Urinary bladder (tissue), 4 donors: ENCODE results near the gene MYLK. TPM values are rescaled to one million over a fixed set of nuclear protein-coding genes. Genes with fewer than 3 reads are reported as not detected.

ENCODE experiments used
- DNase-seq: peaks from one replicate; pipeline ENCODE4 v3.0.0-alpha.2; 2015; ENCODE audit errors: extremely low spot score
- H3K27ac ChIP-seq: one replicate; pipeline ENCODE4 v1.5.1; 2013; ENCODE audit warnings: low read depth, mild to moderate bottlenecking, moderate library complexity
- H3K36me3 ChIP-seq: one replicate; pipeline ENCODE4 v1.6.1; 2013; ENCODE audit warnings: mild to moderate bottlenecking, moderate library complexity; ENCODE audit not compliant: insufficient read depth
- H3K4me1 ChIP-seq: one replicate; pipeline ENCODE4 v1.6.1; 2013; ENCODE audit warnings: mild to moderate bottlenecking, moderate library complexity; ENCODE audit not compliant: insufficient read depth
- H3K4me3 ChIP-seq: one replicate; pipeline ENCODE4 v1.5.1; 2013; ENCODE audit warnings: low read depth, low read length
- WGBS: extraction: QIAGEN DNeasy Blood & Tissue Kit; methylation state at CpG from one replicate; pipeline ENCODE4 v1.1.7; 2013; 5-methylcytosine and 5-hydroxymethylcytosine counted together
- polyA plus RNA-seq: library from polyadenylated mRNA; stranded (reverse); fragments of 200-250 nt; gene quantifications from one replicate; pipeline ENCODE4 v1.2.3, GENCODE V29; 2013
- total RNA-seq: library from RNA; depleted of rRNA; stranded (reverse); fragments of >200 nt; gene quantifications from one replicate; pipeline ENCODE4 v1.2.3, GENCODE V29; 2014
- donor health status: healthy with polysubstance abuse.
- donor health status: healthy.

The MYLK gene
- total and polyA plus RNA-seq, 2 donors, result 1,524 to 1,651 TPM

DNA sequence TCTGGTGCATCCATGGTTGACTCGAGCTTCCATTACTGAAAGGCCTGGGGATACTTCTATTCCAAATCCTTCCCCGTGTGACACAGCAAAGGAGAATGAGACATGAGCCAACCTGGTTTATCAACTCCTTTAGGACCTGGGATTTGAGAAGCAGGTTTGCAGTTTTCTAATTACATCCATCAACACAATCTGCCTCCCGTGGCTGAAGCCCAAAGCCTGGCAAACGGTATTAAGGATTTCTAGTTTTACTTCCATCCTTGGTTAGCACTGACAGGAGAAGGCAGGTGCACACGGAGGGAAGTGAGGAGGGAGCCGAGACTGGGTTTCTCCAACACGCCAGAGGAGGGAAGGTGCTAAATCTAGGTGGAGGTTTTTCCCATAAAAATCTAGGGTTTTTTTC is 79.0 kb downstream of the MYLK start:
- no peak overlapping the region for H3K4me3 ChIP-seq
- no peak overlapping the region for H3K27ac ChIP-seq
- no peak for DNase-seq
- WGBS, result 84% methylated on average over 7 of the region's 7 CpGs
- no peaks in the 10 kb centered on the region for H3K36me3 ChIP-seq
- H3K4me1 ChIP-seq, result no peaks in the 10 kb centered on the region

DNA sequence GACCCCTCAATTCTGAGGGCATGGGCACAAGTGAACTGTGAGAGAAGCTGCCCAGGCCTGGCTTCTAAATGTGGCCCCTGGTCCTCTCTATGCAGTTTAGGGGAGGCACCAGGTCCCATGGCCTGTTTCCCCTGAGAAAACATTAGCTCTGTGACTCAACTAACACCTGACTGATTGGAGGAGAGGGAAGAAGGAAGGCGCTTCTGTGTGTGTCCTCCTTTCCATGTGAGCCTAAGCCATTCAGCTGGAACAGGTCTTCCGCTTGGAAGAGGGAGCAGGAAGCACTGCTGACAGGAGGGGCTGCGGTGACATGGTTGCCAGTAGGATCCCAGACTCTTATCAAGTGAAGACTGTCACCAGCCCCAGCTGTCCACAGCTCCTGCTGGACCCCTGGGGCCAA is 79.5 kb downstream of the MYLK start:
- 94% methylated on average over 3 of the region's 3 CpGs for WGBS
- no peak overlapping the region for H3K27ac ChIP-seq
- H3K4me1 ChIP-seq, result no peaks in the 10 kb centered on the region
- H3K36me3 ChIP-seq, result no peaks in the 10 kb centered on the region
- H3K4me3 ChIP-seq, result no peak overlapping the region
- DNase-seq, result no peak

DNA sequence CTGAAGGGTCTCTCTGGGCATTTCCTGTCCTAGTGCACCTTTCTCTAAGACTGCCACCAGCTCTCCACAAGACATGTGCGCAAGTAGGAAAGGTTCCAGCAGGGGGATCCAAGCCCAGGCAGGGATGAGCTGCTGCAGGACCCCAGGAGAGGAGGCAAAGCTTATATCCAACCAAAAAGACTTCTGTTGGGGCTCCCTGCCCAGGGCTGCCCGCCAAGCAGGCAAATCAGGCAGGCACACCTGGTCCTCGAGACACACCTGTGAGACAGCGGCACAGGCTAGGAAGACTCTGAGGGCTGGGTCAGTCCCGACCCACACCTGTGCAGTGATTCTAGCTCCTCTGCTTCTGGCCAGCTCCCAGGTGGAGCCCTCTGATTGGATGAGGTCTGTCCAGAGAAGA is 80.6 kb downstream of the MYLK start:
- Histone ChIP-seq H3K36me3 (no peaks in the 10 kb centered on the region), H3K27ac (no peak overlapping the region), H3K4me1 (no peaks in the 10 kb centered on the region), H3K4me3 (no peak overlapping the region)
- no peak for DNase-seq
- 73% methylated on average over 5 of the region's 5 CpGs for WGBS

GRCh38 chr3:123802007-123802625 is 82.0 kb downstream of the MYLK start:
- no peak overlapping the region for H3K4me3 ChIP-seq
- WGBS, result 76% methylated on average over 3 of the region's 3 CpGs
- H3K4me1 ChIP-seq, result no peaks in the 10 kb centered on the region
- DNase-seq, result no peak
- H3K36me3 ChIP-seq, result no peaks in the 10 kb centered on the region
- no peak overlapping the region for H3K27ac ChIP-seq

DNA sequence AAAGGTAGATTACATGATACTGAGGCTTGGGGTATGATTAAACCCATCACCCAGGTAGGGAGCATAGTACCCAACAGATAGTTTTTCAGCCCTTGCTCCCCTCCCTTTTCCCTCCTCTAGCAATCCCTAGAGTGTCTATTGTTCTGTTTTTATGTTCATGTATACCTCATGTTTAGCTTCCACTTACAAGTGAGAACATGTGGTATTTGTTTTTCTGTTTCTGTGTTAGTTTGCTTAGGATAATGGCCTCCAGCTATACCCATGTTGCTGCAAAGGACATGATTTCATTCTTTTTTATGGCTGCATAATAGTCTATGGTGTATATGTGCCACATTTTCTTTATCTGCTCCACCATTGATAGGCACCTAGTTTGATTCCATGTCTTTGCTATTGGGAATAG is 82.7 kb downstream of the MYLK start:
- Histone ChIP-seq H3K4me1 (no peaks in the 10 kb centered on the region), H3K4me3 (no peak overlapping the region), H3K36me3 (no peaks in the 10 kb centered on the region), H3K27ac (no peak overlapping the region)
- no peak for DNase-seq

DNA sequence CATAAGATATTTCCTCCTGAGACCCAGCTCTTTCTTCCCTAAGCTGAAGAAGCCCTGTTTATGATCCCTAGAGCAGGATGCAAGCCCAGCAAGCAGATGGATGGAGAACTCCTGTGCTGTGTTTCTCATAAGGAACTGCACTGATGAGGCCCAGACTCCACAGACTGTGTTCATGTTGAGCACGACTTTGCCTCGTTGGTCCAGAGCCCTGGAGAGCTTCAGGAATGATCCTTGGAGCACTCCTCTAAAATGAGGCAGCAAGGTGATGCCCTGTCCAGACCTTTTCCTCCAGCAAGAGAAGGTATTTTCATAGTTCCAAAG is 83.8 kb downstream of the MYLK start:
- Histone ChIP-seq H3K27ac (no peak overlapping the region), H3K36me3 (no peaks in the 10 kb centered on the region), H3K4me1 (no peaks in the 10 kb centered on the region), H3K4me3 (no peak overlapping the region)
- 46% methylated on average over 2 of the region's 2 CpGs for WGBS
- DNase-seq, result no peak

DNA sequence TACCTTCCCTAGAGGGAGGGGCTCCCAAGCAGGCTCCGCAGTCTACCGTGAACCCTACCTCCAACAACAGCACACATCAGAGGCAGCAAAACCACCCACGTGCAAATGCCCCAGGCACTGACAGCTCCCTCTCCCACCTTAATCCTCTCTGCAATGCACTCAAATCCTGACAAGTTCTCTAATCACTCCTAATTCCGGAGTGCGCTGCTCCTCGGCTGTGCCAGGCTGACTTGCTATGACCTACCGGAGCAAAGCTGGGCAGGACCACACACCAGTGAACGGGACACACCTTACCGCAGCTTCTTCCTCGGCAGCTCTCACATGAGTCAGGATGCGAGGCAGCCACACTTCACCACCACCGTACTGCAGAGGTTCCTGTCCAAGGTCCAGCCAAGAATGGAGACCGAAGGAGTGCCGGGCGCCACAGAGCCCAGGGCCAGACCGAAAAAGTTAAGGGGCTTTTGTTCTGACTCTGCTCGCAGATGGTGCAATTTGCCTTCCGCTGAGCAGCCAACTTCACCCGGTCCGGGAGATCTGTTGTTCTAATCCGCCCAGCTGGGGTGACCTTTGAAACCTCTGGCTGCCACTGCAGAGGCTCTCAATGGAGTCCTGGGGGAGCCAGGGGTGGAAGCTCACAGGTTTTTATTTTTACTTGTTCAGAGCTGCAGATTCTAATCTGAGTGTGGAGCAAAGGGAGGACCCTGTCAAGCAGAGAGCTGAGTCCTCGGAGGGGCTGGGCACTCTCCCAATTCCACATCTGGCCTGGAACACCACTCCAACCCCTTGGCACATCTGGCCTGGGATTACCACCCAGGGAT is 84.4 kb downstream of the MYLK start:
- no peak overlapping the region for H3K27ac ChIP-seq
- 47% methylated on average over 22 of the region's 22 CpGs for WGBS
- no peak for DNase-seq
- no peaks in the 10 kb centered on the region for H3K4me1 ChIP-seq
- H3K36me3 ChIP-seq, result no peaks in the 10 kb centered on the region
- H3K4me3 ChIP-seq, result no peak overlapping the region

DNA sequence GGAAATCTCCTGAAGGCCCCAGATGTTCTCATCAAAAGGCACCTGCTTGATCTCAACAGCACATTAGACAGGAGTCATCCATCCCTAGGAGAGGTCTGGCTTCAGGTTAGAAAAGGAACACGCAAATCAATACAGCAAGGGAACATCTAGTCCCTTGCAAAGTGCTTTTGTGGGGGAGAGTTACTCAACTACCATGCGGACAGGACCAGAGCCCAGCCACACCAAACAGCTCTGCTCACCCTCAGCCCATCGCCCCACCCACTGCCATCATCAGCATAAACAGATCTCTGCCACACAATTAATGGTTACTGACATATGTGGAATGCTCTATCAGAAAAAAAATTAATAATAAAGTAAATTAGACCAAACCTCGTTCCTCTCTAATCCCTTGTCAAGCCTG is 85.6 kb downstream of the MYLK start:
- DNase-seq, result no peak
- Histone ChIP-seq H3K4me3 (no peak overlapping the region), H3K27ac (no peak overlapping the region), H3K4me1 (no peaks in the 10 kb centered on the region), H3K36me3 (no peaks in the 10 kb centered on the region)
- 94% methylated on average over 4 of the region's 4 CpGs for WGBS

DNA sequence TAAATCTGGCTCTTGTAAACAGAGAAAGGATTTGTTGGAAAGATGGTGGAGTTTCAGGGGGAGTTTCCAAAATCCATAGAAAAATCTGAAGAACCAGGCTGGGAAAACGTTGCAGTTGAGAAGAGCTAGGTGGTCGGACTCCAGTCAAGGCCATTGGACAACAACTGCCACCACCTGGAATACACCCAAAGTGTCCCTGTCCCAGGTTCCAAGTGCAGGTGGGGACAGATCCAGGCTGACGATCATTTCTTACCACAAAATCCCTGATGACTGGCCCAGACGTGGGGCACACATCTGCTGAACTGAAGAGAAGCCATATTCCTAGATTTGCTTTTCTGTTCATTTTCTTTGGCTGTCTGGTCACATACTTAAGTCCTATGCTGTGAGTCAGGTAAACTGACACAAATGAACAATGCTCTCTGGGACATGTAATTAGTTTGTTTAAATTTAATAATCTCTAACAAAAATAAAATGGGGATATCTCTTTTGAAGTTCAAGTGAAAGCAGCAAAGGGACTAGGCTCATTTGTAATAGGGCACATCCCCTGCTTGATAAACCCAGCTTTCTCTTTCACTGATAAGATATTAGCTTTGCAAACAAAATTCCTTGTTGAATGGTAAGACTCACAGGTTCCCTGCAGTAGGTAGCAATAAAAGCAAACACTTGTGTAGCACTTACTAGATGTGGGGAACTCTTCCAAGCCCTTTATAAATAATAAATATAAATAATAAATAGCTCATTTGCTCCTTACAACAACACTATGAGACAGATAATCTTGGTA is 88.5 kb downstream of the MYLK start:
- WGBS, result 74% methylated on average over 4 of the region's 4 CpGs

GRCh38 chr3:123793425-123793824 is 90.7 kb downstream of the MYLK start:
- 93% methylated on average over 9 of the region's 9 CpGs for WGBS
- no peak for DNase-seq
- no peak overlapping the region for H3K4me3 ChIP-seq
- H3K27ac ChIP-seq, result no peak overlapping the region
- H3K4me1 ChIP-seq, result no peaks in the 10 kb centered on the region
- H3K36me3 ChIP-seq, result no peaks in the 10 kb centered on the region

More for the DNA sequence above, 88.5 kb downstream of the MYLK start:
- no peaks in the 10 kb centered on the region for H3K36me3 ChIP-seq
- no peak overlapping the region for H3K27ac ChIP-seq
- H3K4me3 ChIP-seq, result no peak overlapping the region
- no peak for DNase-seq
- no peaks in the 10 kb centered on the region for H3K4me1 ChIP-seq

- no peak for DNase-seq
- Histone ChIP-seq H3K4me1 (no peaks in the 10 kb centered on the region), H3K36me3 (no peaks in the 10 kb centered on the region), H3K27ac (no peak overlapping the region), H3K4me3 (no peak overlapping the region)
- 82% methylated on average over 6 of the region's 6 CpGs for WGBS
Observed at GRCh38 chr3:123792473-123793201, 91.5 kb downstream of the MYLK start.

- DNase-seq, result no peak
- 65% methylated on average over 3 of the region's 3 CpGs for WGBS
- Histone ChIP-seq H3K27ac (no peak overlapping the region), H3K4me3 (no peak overlapping the region), H3K4me1 (no peaks in the 10 kb centered on the region), H3K36me3 (no peaks in the 10 kb centered on the region)
Observed at GRCh38 chr3:123791898-123792297, 92.2 kb downstream of the MYLK start.

- H3K27ac ChIP-seq, result no peak overlapping the region
- whole genome bisulfite sequencing, result 35% methylated on average over 3 of the region's 3 CpGs
- no peaks in the 10 kb centered on the region for H3K4me1 ChIP-seq
- H3K4me3 ChIP-seq, result no peak overlapping the region
- H3K36me3 ChIP-seq, result no peaks in the 10 kb centered on the region
- DNase-seq, result no peak
Observed at GRCh38 chr3:123791417-123791816, 92.7 kb downstream of the MYLK start.

GRCh38 chr3:123791073-123791370 is 93.1 kb downstream of the MYLK start:
- H3K27ac ChIP-seq, result no peak overlapping the region

More at GRCh38 chr3:123791073-123791370, 93.1 kb downstream of the MYLK start:
- Histone ChIP-seq H3K4me3 (no peak overlapping the region), H3K4me1 (no peaks in the 10 kb centered on the region), H3K36me3 (no peaks in the 10 kb centered on the region)
- 92% methylated on average over 3 of the region's 3 CpGs for WGBS
- DNase-seq, result no peak
